Chondrocyte (in vitro differentiated cells): Measurements from ENCODE around the gene AHSG. TPM values are rescaled to one million over a fixed set of nuclear protein-coding genes. Genes with fewer than 3 reads are reported as not detected.

ENCODE experiments used
- DNase-seq: peaks from one replicate; pipeline ENCODE4 v3.0.0; 2021; ENCODE audit warnings: mixed read lengths, low spot score
- H3K27ac Mint-ChIP-seq: one replicate; pipeline ENCODE4 v1.8.0; 2021; ENCODE audit warnings: mild to moderate bottlenecking, moderate library complexity, mixed read lengths; ENCODE audit not compliant: unreplicated experiment
- H3K27me3 Mint-ChIP-seq: 2 replicates; pipeline ENCODE4 v1.8.0; 2021; ENCODE audit warnings: low read depth, mixed read lengths
- H3K36me3 Mint-ChIP-seq: 2 replicates; pipeline ENCODE4 v1.8.0; 2021; ENCODE audit warnings: low read depth, mixed read lengths
- H3K4me1 Mint-ChIP-seq: 2 replicates; pipeline ENCODE4 v1.8.0; 2021; ENCODE audit warnings: low read depth, mild to moderate bottlenecking, mixed read lengths
- H3K4me3 Mint-ChIP-seq: one replicate; pipeline ENCODE4 v1.8.0; 2021; ENCODE audit warnings: mild to moderate bottlenecking, moderate library complexity, mixed read lengths; ENCODE audit not compliant: unreplicated experiment
- H3K9me3 Mint-ChIP-seq: 2 replicates; pipeline ENCODE4 v1.8.0; 2021; ENCODE audit warnings: low read depth, mixed read lengths
- total RNA-seq: library from RNA; stranded (reverse); gene quantifications from 3 replicates; pipeline ENCODE4 v1.2.1, GENCODE V29; 2021
- TF ChIP-seq, protein P1 (sequence below): fragments of 200-600 bp; sonication (generic); IDR thresholded peaks from 2 replicates; pipeline ENCODE4 v1.5.0; 2021; ENCODE audit warnings: antibody characterized with exemption, mild to moderate bottlenecking, moderate library complexity

The AHSG gene
- total RNA-seq, 1 donor from 2014 or later = not detected

DNA sequence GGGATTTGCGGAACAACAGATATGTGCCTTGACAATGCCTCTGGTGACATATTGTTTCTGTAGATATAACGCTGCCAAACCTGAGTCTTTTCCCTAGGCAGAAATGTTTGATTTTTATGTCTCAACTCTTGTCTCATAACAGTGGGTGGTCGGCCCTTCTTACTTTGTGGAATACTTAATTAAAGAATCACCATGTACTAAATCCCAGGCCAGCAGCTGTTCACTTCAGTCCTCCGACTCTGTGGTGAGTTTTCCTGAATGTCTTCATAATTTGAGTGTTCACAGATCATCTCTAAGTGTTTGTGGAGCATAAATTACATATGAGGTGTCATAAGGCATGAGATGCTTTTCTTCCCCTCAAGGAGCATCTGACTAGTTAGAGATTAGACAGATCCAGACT lies 33.2 kb downstream of the AHSG start:
- Mint-ChIP-seq H3K9me3 (peaks cover 3% of the 10 kb centered on the region), H3K4me1 (peaks cover 4% of the 10 kb centered on the region), H3K4me3 (no peak overlapping the region), H3K27ac (no peak overlapping the region), H3K36me3 (no peaks in the 10 kb centered on the region), H3K27me3 (peaks cover 28% of the 10 kb centered on the region)
- DNase-seq = no peak
- TF ChIP-seq, protein P1, sequence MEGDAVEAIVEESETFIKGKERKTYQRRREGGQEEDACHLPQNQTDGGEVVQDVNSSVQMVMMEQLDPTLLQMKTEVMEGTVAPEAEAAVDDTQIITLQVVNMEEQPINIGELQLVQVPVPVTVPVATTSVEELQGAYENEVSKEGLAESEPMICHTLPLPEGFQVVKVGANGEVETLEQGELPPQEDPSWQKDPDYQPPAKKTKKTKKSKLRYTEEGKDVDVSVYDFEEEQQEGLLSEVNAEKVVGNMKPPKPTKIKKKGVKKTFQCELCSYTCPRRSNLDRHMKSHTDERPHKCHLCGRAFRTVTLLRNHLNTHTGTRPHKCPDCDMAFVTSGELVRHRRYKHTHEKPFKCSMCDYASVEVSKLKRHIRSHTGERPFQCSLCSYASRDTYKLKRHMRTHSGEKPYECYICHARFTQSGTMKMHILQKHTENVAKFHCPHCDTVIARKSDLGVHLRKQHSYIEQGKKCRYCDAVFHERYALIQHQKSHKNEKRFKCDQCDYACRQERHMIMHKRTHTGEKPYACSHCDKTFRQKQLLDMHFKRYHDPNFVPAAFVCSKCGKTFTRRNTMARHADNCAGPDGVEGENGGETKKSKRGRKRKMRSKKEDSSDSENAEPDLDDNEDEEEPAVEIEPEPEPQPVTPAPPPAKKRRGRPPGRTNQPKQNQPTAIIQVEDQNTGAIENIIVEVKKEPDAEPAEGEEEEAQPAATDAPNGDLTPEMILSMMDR = no peak

DNA sequence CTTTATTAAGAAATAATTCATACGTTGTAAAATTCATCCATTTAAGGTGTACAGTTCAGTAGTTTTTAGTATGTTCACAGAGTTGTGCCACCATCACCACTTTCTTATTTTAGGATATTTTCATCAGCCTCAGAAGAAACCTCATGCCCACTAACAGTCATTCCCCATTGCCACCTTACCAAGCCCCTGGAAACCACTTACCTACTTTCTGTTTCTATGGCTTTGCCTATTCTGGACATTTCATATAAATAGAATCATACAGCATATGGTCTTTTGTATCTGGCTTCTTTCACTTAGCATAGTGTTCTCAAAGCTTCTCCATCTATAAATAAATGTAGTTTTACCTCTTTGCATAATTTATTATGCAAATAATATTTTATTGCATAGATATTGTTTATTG lies 34.0 kb downstream of the AHSG start:
- TF ChIP-seq, protein P1 = no peak
- Mint-ChIP-seq H3K4me1 (no peaks in the 10 kb centered on the region), H3K27me3 (peaks cover 31% of the 10 kb centered on the region), H3K9me3 (peaks cover 3% of the 10 kb centered on the region), H3K27ac (no peak overlapping the region), H3K4me3 (no peak overlapping the region), H3K36me3 (no peaks in the 10 kb centered on the region)
- no peak for DNase-seq

DNA sequence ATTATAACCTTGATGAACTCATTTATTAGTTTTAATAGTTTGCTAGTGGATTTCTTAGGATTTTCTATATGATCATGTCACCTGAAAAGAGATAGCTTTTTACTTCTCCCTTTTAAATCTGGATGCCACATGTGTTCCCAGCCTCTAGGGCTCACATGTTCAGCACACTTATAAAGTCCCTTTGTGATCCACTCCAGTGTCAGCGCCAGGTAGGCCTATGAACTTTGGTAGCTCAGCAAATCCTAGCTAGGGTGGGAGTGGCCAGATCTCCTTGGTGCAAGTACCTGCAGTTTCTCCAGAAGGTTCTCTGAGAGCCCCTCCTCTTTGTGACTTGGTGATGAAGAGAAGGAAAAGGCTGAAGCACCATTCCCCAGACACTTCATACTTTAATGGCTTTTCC lies 36.0 kb downstream of the AHSG start:
- H3K9me3 Mint-ChIP-seq = peaks cover 3% of the 10 kb centered on the region
- no peaks in the 10 kb centered on the region for H3K36me3 Mint-ChIP-seq
- H3K27ac Mint-ChIP-seq = no peak overlapping the region
- H3K27me3 Mint-ChIP-seq = peaks cover 31% of the 10 kb centered on the region
- TF ChIP-seq, protein P1 = no peak
- no peak for DNase-seq
- H3K4me1 Mint-ChIP-seq = no peaks in the 10 kb centered on the region
- H3K4me3 Mint-ChIP-seq = no peak overlapping the region

DNA sequence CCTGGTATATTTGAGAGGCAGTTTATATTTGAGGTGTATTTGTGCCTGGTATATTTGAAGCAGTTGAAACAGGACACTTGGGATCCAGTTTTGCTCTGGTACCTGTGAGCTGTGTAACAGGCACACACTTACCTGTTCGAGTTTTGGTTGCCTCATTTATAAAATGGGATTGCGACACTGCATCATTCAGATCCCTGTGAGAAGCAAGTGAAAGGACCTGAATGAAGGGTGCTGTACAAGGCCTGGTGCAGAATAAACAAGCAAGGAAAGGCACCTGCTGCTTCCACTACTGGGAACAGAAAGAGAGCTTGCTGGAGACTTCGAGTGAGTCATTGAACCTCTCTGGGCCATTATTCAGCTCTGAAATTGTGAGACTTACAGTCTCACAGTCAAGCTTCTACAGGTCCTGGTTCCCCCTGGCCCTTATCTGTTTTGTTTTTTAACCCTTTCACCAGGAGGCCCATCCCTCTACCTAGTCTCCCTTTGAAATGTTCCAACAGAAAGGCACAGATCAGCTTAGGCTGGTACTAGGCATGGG lies 38.9 kb downstream of the AHSG start:
- H3K9me3 Mint-ChIP-seq = peaks cover 3% of the 10 kb centered on the region
- no peak overlapping the region for H3K4me3 Mint-ChIP-seq
- H3K27me3 Mint-ChIP-seq = peaks cover 25% of the 10 kb centered on the region
- DNase-seq = no peak
- no peaks in the 10 kb centered on the region for H3K4me1 Mint-ChIP-seq
- TF ChIP-seq, protein P1 = no peak
- H3K36me3 Mint-ChIP-seq = no peaks in the 10 kb centered on the region
- H3K27ac Mint-ChIP-seq = no peak overlapping the region

DNA sequence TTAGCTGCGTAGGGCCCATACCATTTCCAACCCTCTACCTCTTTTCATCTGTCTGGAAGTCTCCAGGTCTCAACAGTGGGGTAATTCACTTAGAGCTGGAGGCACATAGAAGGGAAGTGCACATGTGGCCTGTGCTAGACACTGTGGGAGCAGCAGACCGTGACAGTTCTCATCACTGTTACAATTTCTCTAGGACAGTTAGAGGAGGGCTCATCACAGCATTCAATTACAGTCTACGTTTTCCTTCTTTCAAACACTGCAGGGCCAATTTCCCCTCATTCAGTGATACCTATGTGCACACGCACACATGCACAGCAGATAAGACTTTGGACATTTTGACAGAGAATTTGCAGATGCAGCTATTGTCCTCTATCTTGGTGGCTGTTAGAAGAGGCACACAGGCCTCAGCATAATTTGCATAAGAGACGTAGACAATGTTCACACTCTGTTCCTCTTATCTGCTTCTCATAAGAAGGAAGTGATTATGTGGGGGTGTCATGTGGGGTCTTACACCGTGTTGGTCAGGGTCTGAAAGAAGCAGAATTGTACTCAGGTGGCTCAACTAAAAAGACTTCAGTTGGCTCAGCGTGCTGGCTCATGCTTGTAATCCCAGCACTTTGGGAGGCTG lies 40.3 kb downstream of the AHSG start:
- H3K4me3 Mint-ChIP-seq = no peak overlapping the region
- TF ChIP-seq, protein P1 = no peak
- no peaks in the 10 kb centered on the region for H3K4me1 Mint-ChIP-seq
- H3K36me3 Mint-ChIP-seq = no peaks in the 10 kb centered on the region
- no peaks in the 10 kb centered on the region for H3K9me3 Mint-ChIP-seq
- no peak overlapping the region for H3K27ac Mint-ChIP-seq
- peaks cover 29% of the 10 kb centered on the region for H3K27me3 Mint-ChIP-seq
- DNase-seq = no peak
